ENCODE data around the gene TPO. TPM values are rescaled to one million over a fixed set of nuclear protein-coding genes. Genes with fewer than 3 reads are reported as not detected.

Gene TPO
- total RNA-seq, 1 donor from 2014 or later: not detected

DNA sequence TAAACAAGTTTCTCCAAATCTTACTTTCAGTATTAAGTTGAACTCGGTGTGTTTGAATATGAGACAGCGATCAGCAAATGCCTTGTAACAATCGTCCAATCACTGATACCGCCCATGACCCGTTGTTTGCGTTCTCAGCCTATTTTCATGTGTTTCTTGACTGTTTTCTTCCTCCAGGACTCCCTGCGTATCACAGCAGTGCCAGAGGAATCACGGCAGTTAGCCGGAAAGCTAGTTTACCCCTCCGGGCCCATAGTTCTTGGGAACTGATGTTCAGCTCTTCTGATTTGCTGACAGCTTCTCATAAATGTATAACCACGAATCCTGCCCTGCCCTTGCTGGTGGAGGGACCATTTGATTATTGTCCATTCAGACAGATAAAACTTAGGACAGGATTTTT, 42.2 kb upstream of the TPO start:
- H3K9me3 Mint-ChIP-seq: no peaks in the 10 kb centered on the region
- H3K36me3 Mint-ChIP-seq: no peaks in the 10 kb centered on the region
- no peak for DNase-seq (ENCODE audit: low spot score in 2 of 2, unreplicated experiment in 2 of 2)
- no peak overlapping the region for H3K4me3 Mint-ChIP-seq
- H3K4me1 Mint-ChIP-seq: no peaks in the 10 kb centered on the region
- peaks cover 17% of the 10 kb centered on the region for H3K27me3 Mint-ChIP-seq (ENCODE audit: low read depth)
- TF ChIP-seq, protein P1, sequence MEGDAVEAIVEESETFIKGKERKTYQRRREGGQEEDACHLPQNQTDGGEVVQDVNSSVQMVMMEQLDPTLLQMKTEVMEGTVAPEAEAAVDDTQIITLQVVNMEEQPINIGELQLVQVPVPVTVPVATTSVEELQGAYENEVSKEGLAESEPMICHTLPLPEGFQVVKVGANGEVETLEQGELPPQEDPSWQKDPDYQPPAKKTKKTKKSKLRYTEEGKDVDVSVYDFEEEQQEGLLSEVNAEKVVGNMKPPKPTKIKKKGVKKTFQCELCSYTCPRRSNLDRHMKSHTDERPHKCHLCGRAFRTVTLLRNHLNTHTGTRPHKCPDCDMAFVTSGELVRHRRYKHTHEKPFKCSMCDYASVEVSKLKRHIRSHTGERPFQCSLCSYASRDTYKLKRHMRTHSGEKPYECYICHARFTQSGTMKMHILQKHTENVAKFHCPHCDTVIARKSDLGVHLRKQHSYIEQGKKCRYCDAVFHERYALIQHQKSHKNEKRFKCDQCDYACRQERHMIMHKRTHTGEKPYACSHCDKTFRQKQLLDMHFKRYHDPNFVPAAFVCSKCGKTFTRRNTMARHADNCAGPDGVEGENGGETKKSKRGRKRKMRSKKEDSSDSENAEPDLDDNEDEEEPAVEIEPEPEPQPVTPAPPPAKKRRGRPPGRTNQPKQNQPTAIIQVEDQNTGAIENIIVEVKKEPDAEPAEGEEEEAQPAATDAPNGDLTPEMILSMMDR (IDR thresholded peaks at IDR 0.05; ENCODE audit: unreplicated experiment): no peak
- H3K27ac Mint-ChIP-seq: no peak overlapping the region

DNA sequence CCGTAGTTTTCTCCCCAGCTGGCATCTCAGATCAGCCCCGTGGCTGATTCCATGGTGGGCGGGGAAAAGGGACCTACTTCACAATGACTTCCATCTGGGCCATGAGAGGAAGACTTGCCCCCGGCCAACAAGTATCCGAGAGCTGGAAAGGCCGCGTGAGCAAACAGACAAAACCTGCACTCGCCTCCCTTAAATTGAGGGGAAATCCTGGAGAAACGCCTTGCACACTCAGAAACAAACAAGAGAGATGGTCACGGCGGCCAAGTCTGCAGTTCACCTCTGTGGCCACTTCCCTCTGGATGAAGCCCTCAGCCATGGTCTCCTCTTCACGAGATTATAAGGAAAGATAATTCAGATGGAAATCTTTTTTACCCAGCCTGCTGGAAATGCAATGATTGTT, 39.4 kb upstream of the TPO start:
- H3K36me3 Mint-ChIP-seq: no peaks in the 10 kb centered on the region
- no peaks in the 10 kb centered on the region for H3K9me3 Mint-ChIP-seq
- TF ChIP-seq, protein P1 (IDR thresholded peaks at IDR 0.05; ENCODE audit: unreplicated experiment): no peak
- no peak overlapping the region for H3K4me3 Mint-ChIP-seq
- no peak overlapping the region for H3K27ac Mint-ChIP-seq
- H3K27me3 Mint-ChIP-seq (ENCODE audit: low read depth): peaks cover 34% of the 10 kb centered on the region
- no peak for DNase-seq (ENCODE audit: low spot score in 2 of 2, unreplicated experiment in 2 of 2)
- H3K4me1 Mint-ChIP-seq: no peaks in the 10 kb centered on the region

DNA sequence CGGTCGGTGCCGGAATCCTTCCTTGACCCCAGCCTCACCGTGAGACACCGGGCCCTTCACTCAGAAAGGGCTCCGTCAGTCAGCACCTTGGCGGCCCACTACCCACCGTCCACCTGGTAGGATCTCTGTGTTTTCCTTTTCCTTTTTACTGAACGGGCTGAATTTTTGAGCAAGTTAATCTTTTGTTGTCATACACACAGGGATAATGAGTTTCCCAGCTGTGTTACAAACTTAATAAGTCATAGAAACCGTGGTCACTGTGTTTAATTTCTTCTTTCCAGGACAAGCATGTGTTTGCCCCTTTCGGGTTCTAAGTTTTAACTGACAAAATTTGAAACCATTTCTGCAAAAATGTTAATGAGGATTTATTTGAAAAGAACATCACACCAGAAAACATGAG, 39.0 kb upstream of the TPO start:
- DNase-seq (ENCODE audit: low spot score in 2 of 2, unreplicated experiment in 2 of 2): no peak
- Mint-ChIP-seq H3K27ac (no peak overlapping the region), H3K36me3 (no peaks in the 10 kb centered on the region), H3K9me3 (no peaks in the 10 kb centered on the region), H3K4me3 (no peak overlapping the region), H3K27me3 (ENCODE audit: low read depth) (peaks cover 34% of the 10 kb centered on the region), H3K4me1 (no peaks in the 10 kb centered on the region)
- TF ChIP-seq, protein P1 (IDR thresholded peaks at IDR 0.05; ENCODE audit: unreplicated experiment): no peak

DNA sequence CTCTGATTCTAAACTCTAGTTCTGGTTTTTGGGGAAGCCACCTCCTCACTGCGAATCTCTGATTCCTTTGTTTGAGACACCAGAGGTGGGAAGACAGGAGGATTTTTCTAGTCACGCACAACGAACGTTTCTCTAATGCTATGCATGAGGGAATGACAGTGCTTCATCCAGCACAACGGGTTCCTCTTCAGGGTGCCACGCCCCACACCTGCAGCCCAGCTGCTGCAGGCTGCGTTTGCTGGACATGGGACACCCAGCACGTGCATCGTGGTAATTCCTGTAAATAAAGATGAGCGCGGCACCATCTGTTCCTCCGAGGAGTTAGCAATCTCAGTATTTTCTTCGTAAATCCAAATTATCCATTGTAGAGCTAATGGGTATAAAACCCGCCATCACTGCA, 37.5 kb upstream of the TPO start:
- Mint-ChIP-seq H3K27ac (no peak overlapping the region), H3K36me3 (no peaks in the 10 kb centered on the region), H3K9me3 (no peaks in the 10 kb centered on the region), H3K4me3 (no peak overlapping the region), H3K4me1 (no peaks in the 10 kb centered on the region), H3K27me3 (ENCODE audit: low read depth) (peaks cover 29% of the 10 kb centered on the region)
- TF ChIP-seq, protein P1 (IDR thresholded peaks at IDR 0.05; ENCODE audit: unreplicated experiment): no peak
- DNase-seq (ENCODE audit: low spot score in 2 of 2, unreplicated experiment in 2 of 2): no peak

DNA sequence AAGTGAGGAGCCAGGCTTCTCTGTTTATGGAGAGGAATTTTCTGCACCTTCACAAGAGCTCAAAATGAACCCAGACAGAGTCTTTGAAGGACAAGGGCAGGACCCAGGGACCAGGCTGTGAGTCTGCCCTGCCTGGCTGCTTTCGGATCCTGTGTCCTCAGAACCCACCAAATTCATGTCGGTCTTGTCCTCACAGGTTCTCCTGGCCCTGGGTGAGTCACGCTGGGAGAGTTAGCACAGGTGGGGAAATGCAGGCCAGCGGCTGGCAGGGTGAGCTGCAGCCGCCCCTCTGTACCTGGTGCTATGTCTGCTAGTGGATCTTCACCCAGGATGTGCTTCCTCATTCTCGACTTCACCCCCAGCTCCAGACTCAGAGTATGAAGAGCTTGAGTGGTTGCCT, 35.8 kb upstream of the TPO start:
- Mint-ChIP-seq H3K4me1 (no peaks in the 10 kb centered on the region), H3K27ac (no peak overlapping the region), H3K27me3 (ENCODE audit: low read depth) (peaks cover 34% of the 10 kb centered on the region), H3K9me3 (no peaks in the 10 kb centered on the region), H3K36me3 (no peaks in the 10 kb centered on the region), H3K4me3 (no peak overlapping the region)
- TF ChIP-seq, protein P1 (IDR thresholded peaks at IDR 0.05; ENCODE audit: unreplicated experiment): no peak
- DNase-seq (ENCODE audit: low spot score in 2 of 2, unreplicated experiment in 2 of 2): no peak
